Cardiac muscle cell (in vitro differentiated cells and primary cell): ENCODE measurements around the gene CELF2. TPM values are rescaled to one million over a fixed set of nuclear protein-coding genes. Genes with fewer than 3 reads are reported as not detected.

Experiments used
- DNase-seq, 2 donors: peaks; one replicate each; pipeline versions ENCODE4 v3.0.0 to v3.0.0-alpha.2; 2010 to 2017; ENCODE audit warnings: low read depth in 1 of 2, low spot score in 1 of 2
- H3K27ac ChIP-seq: fragments of 200-600 bp; sonication (generic); 2 replicates; pipeline ENCODE4 v1.5.1; 2016
- H3K27me3 ChIP-seq: fragments of 200-600 bp; sonication (generic); 2 replicates; pipeline ENCODE4 v1.6.0; 2016; ENCODE audit warnings: control low read depth
- H3K36me3 ChIP-seq: fragments of 200-600 bp; sonication (generic); 2 replicates; pipeline ENCODE4 v1.5.1; 2016; ENCODE audit warnings: control low read depth
- H3K4me1 ChIP-seq: fragments of 200-600 bp; sonication (generic); 2 replicates; pipeline ENCODE4 v1.8.1; 2017; ENCODE audit warnings: low read depth, mild to moderate bottlenecking, mixed run types
- H3K4me3 ChIP-seq: fragments of 200-600 bp; sonication (generic); 2 replicates; pipeline ENCODE4 v1.5.1; 2016; ENCODE audit warnings: mild to moderate bottlenecking
- H3K9me3 ChIP-seq: fragments of 200-600 bp; sonication (generic); 2 replicates; pipeline ENCODE4 v1.5.1; 2017; ENCODE audit warnings: low read depth, mild to moderate bottlenecking, control low read depth
- polyA plus RNA-seq: library from polyadenylated mRNA; unstranded; fragments of >200 nt; fragmentation: Nextera tagmentation; extraction: Ambion mirVana; gene quantifications from 2 replicates; pipeline ENCODE4 v1.2.1, GENCODE V29; 2016
- total RNA-seq: library from RNA; depleted of rRNA; stranded (reverse); fragments of >200 nt; gene quantifications from 2 replicates; pipeline ENCODE4 v1.2.3, GENCODE V29; 2016
- TF ChIP-seq, protein P1 (sequence below): IDR thresholded peaks from 2 replicates; pipeline ENCODE4 v1.5.1; 2012; ENCODE audit warnings: low read depth, mild to moderate bottlenecking, low read length

CELF2 gene
- total and polyA plus RNA-seq, 2 experiments from 2014 or later, result 66.9 to 82.7 TPM

DNA sequence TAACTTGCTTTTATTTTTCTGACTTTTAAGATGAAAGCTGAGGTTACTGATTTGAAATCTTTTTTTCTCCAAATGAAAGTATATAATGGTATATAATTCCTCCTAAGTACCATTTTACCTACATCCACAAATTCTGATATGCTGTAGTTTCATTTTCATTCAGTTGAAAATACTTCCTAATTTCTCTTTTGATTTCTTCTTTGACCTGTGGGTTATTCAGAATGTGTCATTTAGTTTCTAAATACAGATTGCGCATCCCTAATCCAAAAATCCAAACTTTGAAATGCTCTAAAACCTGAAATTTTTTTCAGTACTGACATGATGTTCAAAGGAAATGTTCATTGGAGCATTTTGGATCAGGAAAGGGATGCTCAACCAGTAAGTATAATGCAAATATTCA, 168.7 kb downstream of the CELF2 start:
- Histone ChIP-seq H3K36me3 (no peaks in the 10 kb centered on the region), H3K4me3 (no peak overlapping the region), H3K27ac (no peak overlapping the region), H3K27me3 (no peaks in the 10 kb centered on the region), H3K4me1 (peaks cover 24% of the 10 kb centered on the region), H3K9me3 (no peaks in the 10 kb centered on the region)
- DNase-seq, result no peak
- TF ChIP-seq, protein P1, sequence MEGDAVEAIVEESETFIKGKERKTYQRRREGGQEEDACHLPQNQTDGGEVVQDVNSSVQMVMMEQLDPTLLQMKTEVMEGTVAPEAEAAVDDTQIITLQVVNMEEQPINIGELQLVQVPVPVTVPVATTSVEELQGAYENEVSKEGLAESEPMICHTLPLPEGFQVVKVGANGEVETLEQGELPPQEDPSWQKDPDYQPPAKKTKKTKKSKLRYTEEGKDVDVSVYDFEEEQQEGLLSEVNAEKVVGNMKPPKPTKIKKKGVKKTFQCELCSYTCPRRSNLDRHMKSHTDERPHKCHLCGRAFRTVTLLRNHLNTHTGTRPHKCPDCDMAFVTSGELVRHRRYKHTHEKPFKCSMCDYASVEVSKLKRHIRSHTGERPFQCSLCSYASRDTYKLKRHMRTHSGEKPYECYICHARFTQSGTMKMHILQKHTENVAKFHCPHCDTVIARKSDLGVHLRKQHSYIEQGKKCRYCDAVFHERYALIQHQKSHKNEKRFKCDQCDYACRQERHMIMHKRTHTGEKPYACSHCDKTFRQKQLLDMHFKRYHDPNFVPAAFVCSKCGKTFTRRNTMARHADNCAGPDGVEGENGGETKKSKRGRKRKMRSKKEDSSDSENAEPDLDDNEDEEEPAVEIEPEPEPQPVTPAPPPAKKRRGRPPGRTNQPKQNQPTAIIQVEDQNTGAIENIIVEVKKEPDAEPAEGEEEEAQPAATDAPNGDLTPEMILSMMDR, result no peak

DNA sequence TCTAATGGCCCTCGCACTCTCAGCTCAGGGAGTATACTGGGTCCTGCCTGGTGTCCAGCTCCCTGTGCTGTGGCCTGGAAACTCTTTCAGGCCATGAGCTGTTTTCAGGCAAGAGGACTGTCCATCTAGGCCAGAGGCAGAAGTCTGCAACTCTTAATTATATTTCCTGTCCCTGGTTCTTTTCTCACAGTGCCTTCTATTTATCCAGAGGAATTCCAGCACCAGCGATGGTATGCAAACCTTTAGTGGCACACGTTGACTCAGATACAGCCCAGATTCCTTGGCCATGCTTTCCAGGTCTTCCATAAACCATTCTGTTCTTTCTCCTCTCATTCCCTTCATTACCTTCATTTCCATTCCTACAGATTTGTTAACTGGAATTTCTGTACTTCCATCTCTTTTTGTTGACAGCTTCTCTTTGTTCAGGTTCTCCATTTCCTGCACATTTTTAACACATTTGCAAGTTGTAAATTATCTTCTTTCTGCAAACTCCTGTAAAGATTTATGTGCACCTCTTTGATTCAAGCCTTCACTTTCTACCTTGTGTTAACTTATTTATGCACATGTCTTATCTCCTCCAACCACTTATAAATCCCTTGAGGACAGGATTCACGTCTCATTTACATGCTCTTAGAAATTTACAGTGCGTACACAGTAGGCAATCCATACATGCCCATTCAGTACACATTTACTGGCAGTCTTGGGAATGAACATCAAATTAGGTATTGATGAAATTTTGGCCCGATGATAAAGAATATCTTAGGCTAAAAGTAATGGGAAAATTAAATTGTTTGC, 172.1 kb downstream of the CELF2 start:
- TF ChIP-seq, protein P1, result no peak
- Histone ChIP-seq H3K4me1 (peaks cover 40% of the 10 kb centered on the region), H3K9me3 (no peaks in the 10 kb centered on the region), H3K27ac (peak overlapping the region; percentile 75), H3K27me3 (no peaks in the 10 kb centered on the region), H3K36me3 (no peaks in the 10 kb centered on the region), H3K4me3 (no peak overlapping the region)
- DNase-seq, result peak in 1 of 2 donors; percentile 73

DNA sequence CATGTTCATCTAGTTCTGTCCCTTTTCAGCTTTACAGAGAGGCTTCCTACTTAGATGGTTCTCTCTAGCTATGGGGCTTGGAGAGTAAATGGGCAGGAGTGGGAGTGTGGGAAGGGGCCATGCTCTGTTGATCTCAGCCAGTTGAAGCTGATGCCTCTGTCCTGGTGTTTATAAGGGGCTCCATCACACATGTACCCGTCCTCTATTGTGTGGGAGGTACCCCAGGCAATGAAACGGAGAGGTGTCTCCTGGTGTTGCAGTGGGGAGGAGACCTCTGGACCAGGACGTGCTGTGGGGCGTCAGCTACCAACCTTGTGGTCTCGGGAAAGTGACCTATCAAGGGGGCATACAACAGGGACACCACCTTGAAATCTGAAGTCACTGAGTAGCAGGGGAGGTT, 173.5 kb downstream of the CELF2 start:
- Histone ChIP-seq H3K9me3 (no peaks in the 10 kb centered on the region), H3K27me3 (no peaks in the 10 kb centered on the region), H3K4me1 (peaks cover 40% of the 10 kb centered on the region), H3K4me3 (no peak overlapping the region), H3K36me3 (no peaks in the 10 kb centered on the region), H3K27ac (peak overlapping the region; percentile 83)
- DNase-seq, result no peak
- TF ChIP-seq, protein P1, result no peak

DNA sequence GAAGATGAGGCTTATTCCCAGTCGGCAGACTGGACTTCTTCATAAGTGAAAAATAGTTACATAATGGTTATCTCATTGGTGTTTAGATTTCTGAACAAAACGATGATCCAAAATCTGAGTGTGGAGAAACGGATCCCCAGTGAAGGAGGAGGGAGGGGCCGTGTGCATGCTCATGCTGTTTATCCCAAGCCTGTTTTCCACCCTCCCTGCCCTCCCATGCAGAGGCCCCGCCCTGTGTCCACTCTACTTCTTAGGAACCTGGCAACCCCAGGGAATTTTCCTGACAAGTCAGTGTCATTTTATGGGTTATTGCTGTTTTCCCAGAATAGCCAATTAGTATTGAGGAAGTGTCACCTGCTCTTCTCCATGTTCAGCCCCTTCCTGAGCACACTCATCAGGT, 174.0 kb downstream of the CELF2 start:
- Histone ChIP-seq H3K4me1 (peaks cover 40% of the 10 kb centered on the region), H3K36me3 (no peaks in the 10 kb centered on the region), H3K27me3 (no peaks in the 10 kb centered on the region), H3K27ac (peak overlapping the region; percentile 83), H3K9me3 (no peaks in the 10 kb centered on the region), H3K4me3 (no peak overlapping the region)
- TF ChIP-seq, protein P1, result no peak
- DNase-seq, result no peak

DNA sequence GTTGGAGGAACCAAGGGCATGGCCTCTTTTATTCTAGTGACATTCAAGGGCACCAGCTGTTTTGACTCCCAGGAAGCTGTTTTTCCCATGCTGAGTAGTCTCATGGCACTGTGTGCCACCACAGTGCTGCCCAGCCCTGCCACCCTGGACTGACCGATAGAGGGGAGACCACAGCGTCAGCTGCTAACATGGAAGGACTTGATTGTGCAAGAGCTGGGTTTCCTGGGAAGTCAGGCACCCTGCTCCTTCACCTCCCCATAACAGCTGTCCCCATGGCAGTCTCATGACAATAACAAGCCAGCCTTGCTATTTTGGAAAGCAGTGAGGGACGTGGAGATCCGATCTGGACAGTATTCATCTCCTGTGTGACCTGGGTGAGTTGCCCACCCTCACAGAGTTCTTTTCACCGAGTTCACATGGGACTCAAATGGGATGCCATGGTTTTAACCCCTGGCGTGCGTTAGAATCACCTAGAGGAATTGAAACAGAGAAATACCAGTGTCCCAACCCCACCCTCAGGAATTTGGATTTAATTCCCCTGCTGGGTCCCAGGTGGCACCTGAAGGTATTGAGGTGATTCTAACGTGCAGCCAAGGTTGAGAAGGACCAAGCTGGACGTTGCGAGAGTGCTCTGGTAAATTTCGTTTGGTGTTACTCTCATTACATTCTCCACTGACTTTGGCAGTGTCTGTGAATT, 174.8 kb downstream of the CELF2 start:
- peak in 1 of 2 donors; percentile 44 for DNase-seq
- TF ChIP-seq, protein P1, result no peak
- H3K4me1 ChIP-seq, result peaks cover 40% of the 10 kb centered on the region
- no peaks in the 10 kb centered on the region for H3K27me3 ChIP-seq
- H3K9me3 ChIP-seq, result no peaks in the 10 kb centered on the region
- no peaks in the 10 kb centered on the region for H3K36me3 ChIP-seq
- no peak overlapping the region for H3K4me3 ChIP-seq
- H3K27ac ChIP-seq, result peak overlapping the region; percentile 83
